ES-I3 (cell line): Measurements from ENCODE around the gene PTPRH.
"Not testable (repeated sequence)": the region's sequence is repeated elsewhere in the genome, so short reads cannot be mapped to it uniquely, and the experiment has no call there.

Experiments used
- H3K36me3 ChIP-seq: 2 replicates; pipeline ENCODE4 v1.6.1; 2013; ENCODE audit warnings: mild to moderate bottlenecking, low read length, control low read depth, moderate library complexity; ENCODE audit not compliant: insufficient read depth
- H3K4me1 ChIP-seq: 2 replicates; pipeline ENCODE4 v1.6.1; 2013; ENCODE audit warnings: mild to moderate bottlenecking, control low read depth, low read length; ENCODE audit not compliant: insufficient read depth
- H3K9ac ChIP-seq: 2 replicates; pipeline ENCODE4 v1.6.1; 2013; ENCODE audit warnings: low read depth, mild to moderate bottlenecking, low read length, moderate library complexity
- H3K9me3 ChIP-seq: 2 replicates; pipeline ENCODE4 v1.6.1; 2013; ENCODE audit warnings: mild to moderate bottlenecking, low read length, moderate library complexity; ENCODE audit not compliant: control insufficient read depth, insufficient read depth

Gene PTPRH

DNA sequence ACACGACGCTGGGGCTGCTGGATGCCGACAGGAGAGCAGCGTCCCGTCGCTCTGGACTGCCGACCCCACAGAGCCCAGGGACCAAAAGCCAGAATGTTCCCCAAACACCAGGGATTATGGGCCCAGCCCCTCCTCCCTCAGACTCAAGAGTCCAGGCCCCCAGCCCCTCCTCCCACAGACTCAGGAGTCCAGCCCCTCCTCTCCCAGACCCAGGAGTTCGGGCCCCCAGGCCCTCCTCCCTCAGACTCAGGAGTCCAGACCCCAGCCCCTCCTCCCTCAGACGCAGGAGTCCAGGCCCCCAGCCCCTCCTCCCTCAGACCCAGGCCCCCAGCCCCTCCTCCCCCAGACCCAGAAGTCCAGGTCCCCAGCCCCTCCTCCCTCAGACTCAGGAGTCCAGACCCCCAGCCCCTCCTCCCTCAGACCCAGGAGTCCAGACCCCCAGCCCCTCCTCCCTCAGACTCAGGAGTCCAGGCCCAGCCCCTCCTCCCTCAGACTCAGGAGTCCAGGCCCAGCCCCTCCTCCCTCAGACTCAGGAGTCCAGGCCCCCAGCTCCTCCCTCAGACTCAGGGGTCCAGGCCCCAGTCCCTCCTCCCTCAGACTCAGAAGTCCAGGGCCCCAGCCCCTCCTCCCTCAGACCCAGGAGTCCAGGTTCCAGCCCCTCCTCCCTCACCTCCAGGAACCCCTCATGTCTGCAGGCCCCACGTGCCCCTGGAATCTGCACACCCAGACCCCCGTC lies 15.5 kb upstream of the PTPRH start:
- H3K36me3 ChIP-seq, H3K4me1 ChIP-seq: not testable (repeated sequence)

DNA sequence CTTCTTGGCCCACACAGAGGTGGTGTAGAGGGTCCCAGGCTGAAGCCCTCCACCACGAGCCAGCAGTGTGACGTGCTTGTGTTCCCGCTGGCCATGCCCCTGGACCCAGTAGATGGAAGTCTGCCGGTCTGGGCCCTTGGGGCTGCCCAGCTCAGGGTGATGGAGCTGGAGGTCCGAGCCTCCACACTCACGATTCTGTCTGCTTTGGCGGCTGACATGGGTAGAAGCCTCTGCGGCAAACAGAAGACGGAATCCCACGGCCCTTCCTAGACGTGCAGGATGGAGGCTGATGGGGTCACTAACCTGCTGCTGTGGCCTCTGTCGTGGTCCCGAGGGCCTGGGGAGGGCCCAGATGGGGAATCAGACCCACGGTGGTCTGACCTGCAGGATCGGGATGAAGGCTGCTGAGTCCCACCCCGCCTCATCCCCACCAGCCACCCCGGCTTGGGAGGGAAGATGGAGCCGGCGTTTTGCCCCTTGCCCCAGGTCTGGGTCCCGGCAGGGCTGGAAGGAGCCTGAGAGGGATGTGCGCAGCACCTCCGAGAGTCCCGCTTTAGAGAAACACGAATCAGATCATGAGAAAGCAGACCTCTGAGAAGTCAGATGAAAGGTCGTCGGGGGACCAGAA lies 14.9 kb upstream of the PTPRH start:
- H3K9ac ChIP-seq: no peak overlapping the region
- no peaks in the 10 kb centered on the region for H3K36me3 ChIP-seq
- H3K9me3 ChIP-seq: no peaks in the 10 kb centered on the region
- H3K4me1 ChIP-seq: no peaks in the 10 kb centered on the region

More for the DNA sequence above, 15.5 kb upstream of the PTPRH start:
- H3K9me3 ChIP-seq, H3K9ac ChIP-seq: not testable (repeated sequence)

DNA sequence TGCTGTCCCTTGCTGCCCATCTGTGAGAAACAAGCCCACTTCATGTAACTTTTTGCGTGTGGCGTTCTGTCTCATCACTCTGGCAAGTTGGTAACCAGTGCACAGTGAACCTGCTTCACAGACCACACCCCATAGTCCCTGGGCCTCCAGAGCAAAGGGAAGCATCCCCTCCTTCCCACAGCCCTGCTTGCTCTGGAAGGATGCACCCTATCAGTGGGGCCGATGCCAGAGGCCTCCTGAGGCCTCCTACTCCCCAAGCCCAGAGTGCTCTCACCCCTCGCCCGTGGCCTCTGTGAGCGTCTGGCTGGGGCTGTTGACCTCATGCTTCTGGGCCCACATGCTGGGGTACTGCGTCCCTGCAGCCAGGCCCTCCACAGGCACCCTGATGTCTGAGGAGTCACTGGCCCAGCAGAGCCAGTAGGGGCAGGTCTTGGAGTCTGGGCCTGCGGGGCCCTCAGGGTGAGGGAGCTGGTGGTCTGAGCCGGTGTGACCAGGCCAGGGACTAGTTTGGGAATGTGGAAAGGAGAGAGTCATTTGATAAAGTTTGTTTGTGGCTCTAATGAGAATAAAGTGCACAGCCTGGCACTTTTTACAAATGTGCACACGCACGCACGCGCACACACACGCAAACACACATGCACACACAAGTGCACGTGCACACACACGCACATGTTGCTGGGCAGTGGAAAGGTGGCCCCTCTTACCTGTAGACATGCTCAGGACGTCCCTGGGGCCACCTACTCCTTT lies 14.2 kb upstream of the PTPRH start:
- Histone ChIP-seq H3K4me1 (no peaks in the 10 kb centered on the region), H3K36me3 (no peaks in the 10 kb centered on the region), H3K9me3 (no peaks in the 10 kb centered on the region), H3K9ac (no peak overlapping the region)

DNA sequence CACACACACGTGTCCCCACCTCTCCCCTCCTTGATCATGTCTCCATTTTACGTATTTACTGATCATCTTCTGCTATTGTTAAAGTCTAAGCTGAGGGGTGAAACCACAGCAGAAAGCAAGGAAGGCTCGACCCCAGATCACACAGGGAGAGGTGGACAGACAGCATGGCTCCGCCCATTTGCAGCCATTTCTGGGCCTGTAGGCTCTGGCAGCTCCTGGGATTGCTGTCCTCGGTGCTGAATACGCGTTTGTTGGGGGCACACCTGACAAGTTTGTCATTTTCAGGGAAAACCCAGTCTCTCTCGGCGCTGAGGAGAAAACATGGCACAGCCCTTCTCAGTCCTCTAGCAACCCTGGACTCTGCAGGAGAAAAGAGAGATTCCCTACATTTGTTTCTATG lies 11.2 kb upstream of the PTPRH start:
- Histone ChIP-seq H3K9me3 (no peaks in the 10 kb centered on the region), H3K9ac (no peak overlapping the region), H3K36me3 (no peaks in the 10 kb centered on the region), H3K4me1 (no peaks in the 10 kb centered on the region)

DNA sequence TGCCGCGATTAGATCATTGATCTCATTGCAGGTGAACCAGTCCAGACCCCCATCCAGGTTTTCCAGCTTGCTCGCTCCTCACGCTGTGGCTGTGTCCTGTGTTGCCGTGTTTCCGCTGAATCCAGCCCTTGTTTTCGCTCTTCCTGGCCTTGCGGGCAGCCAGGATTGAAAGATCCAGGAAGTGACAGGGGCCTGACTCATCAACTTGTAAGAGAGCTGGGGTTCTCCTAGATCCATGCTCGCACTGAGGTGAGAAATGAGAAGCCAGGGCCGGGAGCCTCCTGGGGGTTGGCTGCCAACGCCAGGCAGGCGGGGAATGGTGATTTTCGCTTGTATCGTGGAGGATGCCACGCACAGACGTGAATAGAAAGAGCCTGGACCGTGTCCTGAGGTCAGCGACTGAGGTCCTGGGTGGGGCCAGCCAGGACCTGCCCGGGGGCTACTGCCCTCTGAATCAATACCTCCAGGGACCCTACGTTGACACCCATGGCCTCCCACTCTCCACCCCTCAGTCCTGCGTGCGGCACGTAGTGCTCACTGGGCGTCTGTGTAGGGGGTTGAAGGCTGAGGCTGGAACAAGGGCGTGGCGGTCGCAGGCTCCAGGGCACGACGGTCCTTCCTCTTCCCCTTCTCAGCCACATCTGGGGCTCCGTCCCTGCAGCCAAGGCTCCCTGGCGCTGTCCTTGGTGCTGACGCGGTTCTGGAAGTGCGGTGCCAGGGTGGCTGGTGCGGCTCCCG lies 7.3 kb upstream of the PTPRH start:
- peaks cover 6% of the 10 kb centered on the region for H3K9me3 ChIP-seq

DNA sequence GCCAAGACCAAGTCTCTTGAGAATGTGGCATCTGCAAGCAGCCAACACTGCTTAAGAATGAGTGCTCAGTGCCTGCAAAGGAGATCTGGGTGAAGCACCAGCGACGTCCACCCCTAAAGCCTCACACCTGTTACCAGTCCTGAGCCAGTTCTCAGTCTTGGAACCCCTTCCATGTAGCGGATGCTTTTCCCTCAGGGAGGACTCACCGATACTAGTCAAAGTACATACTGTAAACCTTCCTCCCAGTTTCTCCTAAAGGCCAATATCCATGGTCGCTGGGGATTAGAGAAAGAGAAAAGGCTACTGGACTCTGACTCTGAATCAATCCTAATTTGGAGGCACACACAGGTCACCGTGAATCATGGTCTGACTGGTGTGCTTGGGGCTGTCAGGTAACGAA lies 4.2 kb upstream of the PTPRH start:
- H3K9me3 ChIP-seq: peaks cover 6% of the 10 kb centered on the region
- H3K9ac ChIP-seq: no peak overlapping the region
- H3K36me3 ChIP-seq: no peaks in the 10 kb centered on the region
- H3K4me1 ChIP-seq: peaks cover 6% of the 10 kb centered on the region; the same call in 1 of the 2 replicates

More for the DNA sequence above, 7.3 kb upstream of the PTPRH start:
- Histone ChIP-seq H3K4me1 (no peaks in the 10 kb centered on the region), H3K36me3 (no peaks in the 10 kb centered on the region), H3K9ac (peak overlapping the region; percentile 60)

DNA sequence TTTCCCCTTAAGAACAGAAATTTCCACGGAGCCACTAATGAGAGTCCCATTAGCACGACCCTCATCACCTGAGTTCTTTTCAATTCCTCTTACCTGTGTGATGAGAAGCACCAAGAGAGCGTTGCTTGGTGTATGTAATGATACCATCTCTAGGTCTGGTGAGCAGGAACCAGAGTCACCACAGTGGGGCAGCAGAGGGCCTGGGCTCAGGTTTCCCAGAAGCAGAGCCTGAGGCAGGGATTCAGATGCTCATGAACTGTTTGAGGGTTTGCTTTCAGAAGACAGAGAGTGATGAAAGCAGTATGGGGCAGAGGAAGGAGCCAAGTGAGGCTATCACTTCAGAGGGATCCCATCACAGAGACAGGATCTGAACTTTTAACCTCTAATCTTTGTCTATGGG lies 3.1 kb upstream of the PTPRH start:
- Histone ChIP-seq H3K36me3 (no peaks in the 10 kb centered on the region), H3K4me1 (peaks cover 6% of the 10 kb centered on the region; the same call in 1 of the 2 replicates), H3K9me3 (peaks cover 6% of the 10 kb centered on the region), H3K9ac (no peak overlapping the region)

DNA sequence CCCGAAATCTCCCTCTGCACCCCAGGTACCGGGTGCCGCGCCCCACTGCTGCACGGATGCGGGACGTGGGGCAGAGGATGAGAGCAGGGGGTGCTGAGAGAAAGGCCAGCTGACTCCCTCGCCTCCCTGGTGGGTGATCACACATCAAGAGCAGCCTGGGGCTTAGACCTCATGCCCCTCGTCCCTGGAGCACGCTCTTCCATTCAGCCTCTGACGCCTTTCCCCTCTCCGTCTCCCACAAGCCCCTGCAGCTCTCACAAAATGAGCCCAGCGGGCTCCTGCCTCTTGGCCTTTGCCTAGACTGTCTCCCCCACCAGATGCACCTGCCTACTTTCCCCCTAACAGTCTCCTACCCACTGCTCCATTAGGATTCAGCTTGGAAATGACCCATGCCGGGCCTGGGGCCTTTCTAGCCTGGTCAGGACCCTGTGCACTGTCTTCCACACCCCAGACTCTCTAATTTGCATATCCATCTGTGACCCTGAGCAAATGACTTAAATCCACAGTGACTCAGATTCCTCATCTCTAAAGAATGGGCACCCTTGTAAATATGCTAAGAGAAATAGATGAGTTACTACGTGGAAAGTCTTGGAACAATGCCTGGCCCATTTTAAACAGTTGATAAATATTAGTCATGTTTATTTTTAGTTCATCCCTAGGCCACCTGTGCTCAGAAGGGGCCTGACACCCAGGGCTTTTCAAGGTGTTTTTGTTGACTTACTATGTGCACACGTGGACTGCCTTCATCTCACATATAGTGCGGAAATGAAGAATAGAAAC lies 582 bp upstream of the PTPRH start:
- Histone ChIP-seq H3K9me3 (peaks cover 6% of the 10 kb centered on the region), H3K9ac (no peak overlapping the region), H3K36me3 (no peaks in the 10 kb centered on the region), H3K4me1 (peaks cover 6% of the 10 kb centered on the region; the same call in 1 of the 2 replicates)

DNA sequence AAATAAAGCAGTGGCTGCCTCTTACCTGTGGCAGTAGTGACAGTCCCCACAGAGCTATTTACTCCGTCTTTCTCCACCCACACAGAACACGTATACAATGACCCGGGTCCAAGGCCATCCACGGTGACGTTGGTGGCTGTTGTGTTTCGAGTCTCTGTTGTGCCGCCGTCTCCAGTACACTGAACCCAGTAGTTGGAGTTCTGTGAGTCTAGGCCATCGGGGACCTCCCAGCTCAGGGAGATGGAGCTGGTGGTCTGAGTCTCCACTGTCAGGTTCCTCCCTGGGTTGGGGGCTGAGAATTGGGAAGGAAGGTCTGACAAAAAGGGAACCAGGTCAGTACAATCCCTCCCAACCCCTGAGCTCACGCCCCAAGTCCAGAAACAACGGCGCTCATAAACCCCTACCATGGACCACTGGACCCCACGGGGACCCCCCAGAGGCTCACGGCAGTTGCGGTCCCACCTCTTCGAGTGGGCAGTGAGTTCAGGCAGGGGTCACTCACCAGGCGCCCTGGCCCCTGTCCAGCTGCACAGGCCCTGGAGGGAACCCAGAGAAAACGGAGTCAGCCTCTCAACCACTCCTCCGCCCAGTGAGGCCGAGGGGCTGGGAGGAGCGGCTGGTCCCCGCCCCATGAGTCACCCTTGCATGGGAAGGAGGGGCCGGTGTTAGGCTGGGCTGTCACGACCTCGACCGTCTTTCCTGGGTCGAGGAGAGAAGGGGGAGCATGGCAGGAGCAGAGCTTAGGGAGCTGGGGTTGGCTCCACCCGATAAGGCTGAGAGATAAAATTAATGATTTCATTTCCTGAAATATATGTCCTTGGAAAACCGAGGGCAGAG lies 2.4 kb downstream of the PTPRH start:
- Histone ChIP-seq H3K4me1 (peaks cover 6% of the 10 kb centered on the region; the same call in 1 of the 2 replicates), H3K9ac (peak overlapping the region; percentile 62), H3K36me3 (no peaks in the 10 kb centered on the region), H3K9me3 (no peaks in the 10 kb centered on the region)

DNA sequence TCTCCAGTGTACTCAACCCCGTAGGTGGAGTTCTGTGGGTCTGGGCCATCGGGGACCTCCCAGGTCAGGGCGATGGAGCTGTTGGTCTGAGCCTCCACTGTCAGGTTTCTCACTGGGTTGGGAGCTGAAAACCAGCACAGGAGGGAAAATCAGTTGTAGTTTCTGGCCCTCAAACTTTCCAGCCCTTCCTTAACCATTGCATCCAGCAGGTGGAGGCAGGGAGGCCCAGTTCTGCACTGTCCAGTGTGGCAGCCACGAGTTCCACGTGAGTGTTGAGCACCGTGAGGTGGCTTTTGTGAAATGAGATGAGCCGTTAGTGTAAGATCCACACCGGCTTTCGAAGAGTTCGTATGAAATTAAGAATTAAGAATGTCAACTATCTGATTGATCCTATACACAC lies 7.1 kb downstream of the PTPRH start:
- H3K9me3 ChIP-seq, H3K36me3 ChIP-seq, H3K4me1 ChIP-seq: not testable (repeated sequence)

DNA sequence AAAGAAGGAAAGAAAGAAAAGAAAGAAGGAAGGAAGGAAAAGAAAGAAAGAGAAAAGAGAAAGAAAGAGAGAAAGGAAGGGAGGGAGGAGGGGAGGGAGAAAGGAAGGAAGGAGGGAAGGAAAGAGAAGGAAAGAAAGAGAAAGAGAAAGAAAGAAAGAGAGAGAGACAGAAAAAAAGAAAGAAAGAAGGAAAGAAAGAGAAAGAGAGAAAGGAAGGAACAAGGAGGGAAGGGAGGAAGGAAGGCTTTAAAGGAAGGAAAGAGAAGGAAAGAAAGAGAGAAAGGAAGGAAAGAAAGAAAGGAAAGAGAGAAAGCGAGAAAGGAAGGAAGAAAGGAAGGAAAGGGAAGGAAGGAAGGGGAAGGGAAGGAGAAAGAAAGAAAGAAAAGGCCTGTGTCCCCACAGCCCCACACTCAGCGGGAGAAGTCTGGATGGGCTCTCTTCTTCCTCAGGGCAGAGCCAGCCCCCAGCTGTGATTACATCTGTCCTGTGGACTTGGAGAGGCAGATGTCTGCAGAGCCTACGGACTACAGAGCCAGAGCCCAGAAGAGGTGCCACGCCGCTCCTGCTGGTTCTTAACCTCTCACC lies 9.6 kb downstream of the PTPRH start:
- Histone ChIP-seq H3K36me3 (no peaks in the 10 kb centered on the region), H3K4me1 (no peaks in the 10 kb centered on the region), H3K9ac (no peak overlapping the region), H3K9me3 (no peaks in the 10 kb centered on the region)

More for the DNA sequence above, 7.1 kb downstream of the PTPRH start:
- not testable (repeated sequence) for H3K9ac ChIP-seq

DNA sequence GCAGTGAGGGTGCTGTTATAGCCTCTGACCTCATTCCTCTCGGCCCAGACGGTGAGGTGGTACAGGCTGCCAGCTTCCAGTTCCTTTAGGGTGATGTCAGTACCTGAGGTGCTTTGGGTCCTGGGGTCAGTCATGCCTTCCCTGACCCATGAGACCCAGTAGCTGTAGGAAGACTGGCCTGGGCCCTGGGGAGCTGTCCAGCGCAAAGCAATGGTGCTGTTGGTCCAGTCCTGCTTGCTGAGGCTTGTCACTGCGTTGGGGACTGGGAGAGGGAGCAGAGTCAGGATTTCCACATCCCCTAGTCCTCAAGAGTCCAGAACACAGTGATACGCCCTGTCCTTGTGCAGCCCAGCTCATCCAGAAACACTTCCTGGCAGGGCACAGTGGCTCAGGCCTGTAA lies 10.7 kb downstream of the PTPRH start:
- H3K9ac ChIP-seq: no peak overlapping the region
- H3K36me3 ChIP-seq: no peaks in the 10 kb centered on the region
- no peaks in the 10 kb centered on the region for H3K4me1 ChIP-seq
- no peaks in the 10 kb centered on the region for H3K9me3 ChIP-seq

DNA sequence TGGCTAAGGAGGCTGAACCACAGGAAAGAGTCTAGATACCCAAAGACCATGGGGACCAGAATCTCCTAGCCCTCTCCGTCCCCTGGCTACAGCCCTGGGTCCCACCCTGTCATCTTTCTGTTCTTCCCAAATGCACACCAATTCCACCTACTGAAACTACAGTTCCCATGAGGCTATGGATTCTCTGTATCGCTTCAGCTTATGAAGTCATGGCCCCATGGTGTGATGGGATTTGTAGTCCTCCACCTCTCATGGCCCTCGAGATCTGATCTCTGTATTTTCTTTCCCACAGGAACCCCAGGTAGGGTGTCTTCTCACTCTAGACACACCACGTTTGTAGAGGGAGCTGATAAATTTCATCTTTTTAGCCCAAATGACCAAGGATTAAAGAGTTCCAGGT lies 11.8 kb downstream of the PTPRH start:
- no peaks in the 10 kb centered on the region for H3K36me3 ChIP-seq
- H3K9ac ChIP-seq: no peak overlapping the region
- no peaks in the 10 kb centered on the region for H3K4me1 ChIP-seq
- H3K9me3 ChIP-seq: no peaks in the 10 kb centered on the region
